ENCODE data around the gene CALD1. TPM values are rescaled to one million over a fixed set of nuclear protein-coding genes. Genes with fewer than 3 reads are reported as not detected.
A peak's percentile ranks its signal among the peaks of the same experiment; 100 is the strongest.

Gene CALD1
- total RNA-seq, 1 donor from 2014 or later: 118 TPM

- H3K4me3 Mint-ChIP-seq: no peak overlapping the region
- no peaks in the 10 kb centered on the region for H3K27me3 Mint-ChIP-seq (ENCODE audit: insufficient read depth, low read depth)
- H3K27ac Mint-ChIP-seq: no peak overlapping the region
- peaks cover 10% of the 10 kb centered on the region for H3K4me1 Mint-ChIP-seq
- Histone ChIP-seq H4K20me1 (ENCODE audit: low read depth) (no peaks in the 10 kb centered on the region), H3K27me3 (no peaks in the 10 kb centered on the region), H3K4me1 (peaks cover under 1% of the 10 kb centered on the region), H3F3A (ENCODE audit: low read depth) (peaks cover under 1% of the 10 kb centered on the region), H3K4me3 (no peak overlapping the region), H3K36me3 (no peaks in the 10 kb centered on the region), H3K27ac (no peak overlapping the region), H3K4me2 (no peak overlapping the region), H3K9ac (no peak overlapping the region), H3K79me2 (ENCODE audit: low read depth) (no peaks in the 10 kb centered on the region), H3K9me3 (ENCODE audit: low read depth) (no peaks in the 10 kb centered on the region), H2AFZ (replicated peaks) (no peak overlapping the region)
- DNase-seq (ENCODE audit: low spot score): no peak
- no peaks in the 10 kb centered on the region for H3K36me3 Mint-ChIP-seq
- no peaks in the 10 kb centered on the region for H3K9me3 Mint-ChIP-seq
- TF ChIP-seq EZH2 (IDR thresholded peaks at IDR 0.05): no peak
- no peak for TF ChIP-seq CTCF (IDR thresholded peaks at IDR 0.05)
- no peak for TF ChIP-seq EZH2phosphoT487 (IDR thresholded peaks at IDR 0.05)
These were observed 80.3 kb downstream of the CALD1 start for GRCh38 chr7:134859783-134860182.

GRCh38 chr7:134865001-134865845, 85.8 kb downstream of the CALD1 start:
- no peak overlapping the region for H3K4me3 ChIP-seq

GRCh38 chr7:134866617-134867016, 87.2 kb downstream of the CALD1 start:
- Mint-ChIP-seq H3K27ac (no peak overlapping the region), H3K4me3 (no peak overlapping the region), H3K27me3 (ENCODE audit: insufficient read depth, low read depth) (no peaks in the 10 kb centered on the region), H3K4me1 (peaks cover 20% of the 10 kb centered on the region), H3K36me3 (no peaks in the 10 kb centered on the region), H3K9me3 (no peaks in the 10 kb centered on the region)
- Histone ChIP-seq H3K27ac (no peak overlapping the region), H3K79me2 (ENCODE audit: low read depth) (no peaks in the 10 kb centered on the region), H3K4me2 (no peak overlapping the region), H3K36me3 (no peaks in the 10 kb centered on the region), H3F3A (ENCODE audit: low read depth) (peaks cover 4% of the 10 kb centered on the region), H3K4me3 (no peak overlapping the region), H3K4me1 (peaks cover 24% of the 10 kb centered on the region), H4K20me1 (ENCODE audit: low read depth) (no peaks in the 10 kb centered on the region), H3K9me3 (ENCODE audit: low read depth) (no peaks in the 10 kb centered on the region), H2AFZ (replicated peaks) (peak overlapping the region; percentile 38), H3K27me3 (no peaks in the 10 kb centered on the region), H3K9ac (no peak overlapping the region)
- TF ChIP-seq EZH2phosphoT487 (IDR thresholded peaks at IDR 0.05) (no peak), EZH2 (IDR thresholded peaks at IDR 0.05) (no peak), CTCF (IDR thresholded peaks at IDR 0.05) (no peak)
- DNase-seq (ENCODE audit: low spot score): peak; percentile 49

More at GRCh38 chr7:134865001-134865845, 85.8 kb downstream of the CALD1 start:
- Mint-ChIP-seq H3K36me3 (no peaks in the 10 kb centered on the region), H3K9me3 (no peaks in the 10 kb centered on the region), H3K4me3 (no peak overlapping the region), H3K27ac (no peak overlapping the region), H3K27me3 (ENCODE audit: insufficient read depth, low read depth) (no peaks in the 10 kb centered on the region), H3K4me1 (peaks cover 20% of the 10 kb centered on the region)
- no peak for TF ChIP-seq CTCF (IDR thresholded peaks at IDR 0.05)
- no peak for TF ChIP-seq EZH2 (IDR thresholded peaks at IDR 0.05)
- no peak for TF ChIP-seq EZH2phosphoT487 (IDR thresholded peaks at IDR 0.05)
- no peaks in the 10 kb centered on the region for H4K20me1 ChIP-seq (ENCODE audit: low read depth)
- H3K4me2 ChIP-seq: no peak overlapping the region
- H3K79me2 ChIP-seq (ENCODE audit: low read depth): no peaks in the 10 kb centered on the region
- H3K9me3 ChIP-seq (ENCODE audit: low read depth): no peaks in the 10 kb centered on the region
- no peak overlapping the region for H3K27ac ChIP-seq
- H2AFZ ChIP-seq (replicated peaks): no peak overlapping the region
- H3K36me3 ChIP-seq: no peaks in the 10 kb centered on the region
- H3K27me3 ChIP-seq: no peaks in the 10 kb centered on the region
- H3F3A ChIP-seq (ENCODE audit: low read depth): peaks cover 4% of the 10 kb centered on the region
- H3K9ac ChIP-seq: no peak overlapping the region
- peaks cover 24% of the 10 kb centered on the region for H3K4me1 ChIP-seq
- peak; percentile 20 for DNase-seq (ENCODE audit: low spot score)

Data from neural progenitor cell (in vitro differentiated cells).